H9 (cell line): ENCODE measurements around the gene ACMSD. TPM values are rescaled to one million over a fixed set of nuclear protein-coding genes. Genes with fewer than 3 reads are reported as not detected.
"Not testable (repeated sequence)": the region's sequence is repeated elsewhere in the genome, so short reads cannot be mapped to it uniquely, and the experiment has no call there.

Experiments used
- DNase-seq: peaks from one replicate; pipeline ENCODE4 v3.0.0-alpha.2; 2017
- H2AFZ ChIP-seq: one replicate; pipeline ENCODE4 v1.6.1; 2013; ENCODE audit warnings: mild to moderate bottlenecking, low read length, control low read depth, moderate library complexity
- H2AK5ac ChIP-seq: 2 replicates; pipeline ENCODE4 v1.6.1; 2013; ENCODE audit warnings: low read length, control low read depth, mixed read lengths; ENCODE audit not compliant: insufficient read length
- H2BK120ac ChIP-seq: one replicate; pipeline ENCODE4 v1.6.1; 2013; ENCODE audit warnings: low read depth, mild to moderate bottlenecking, low read length, control low read depth, inconsistent platforms; ENCODE audit not compliant: poor library complexity, severe bottlenecking
- H2BK12ac ChIP-seq: 2 replicates; pipeline ENCODE4 v1.6.1; 2013; ENCODE audit warnings: low read length, control low read depth, mixed read lengths, low read depth; ENCODE audit not compliant: insufficient read length
- H2BK15ac ChIP-seq: 2 replicates; pipeline ENCODE4 v1.6.1; 2013; ENCODE audit warnings: low read depth, low read length, control low read depth
- H2BK20ac ChIP-seq: one replicate; pipeline ENCODE4 v1.6.1; 2013; ENCODE audit warnings: low read depth, mild to moderate bottlenecking, low read length, control low read depth, inconsistent platforms; ENCODE audit not compliant: poor library complexity, severe bottlenecking
- H2BK5ac ChIP-seq: 2 replicates; pipeline ENCODE4 v1.6.1; 2013; ENCODE audit warnings: low read length, control low read depth, mixed read lengths; ENCODE audit not compliant: insufficient read length
- H3K14ac ChIP-seq: 2 replicates; pipeline ENCODE4 v1.6.1; 2013; ENCODE audit warnings: low read length, control low read depth; ENCODE audit not compliant: insufficient read depth
- H3K18ac ChIP-seq: 2 replicates; pipeline ENCODE4 v1.6.1; 2013; ENCODE audit warnings: low read depth, mild to moderate bottlenecking, mixed read lengths, low read length, control low read depth; ENCODE audit not compliant: insufficient read length
- H3K23ac ChIP-seq: 2 replicates; pipeline ENCODE4 v1.6.1; 2013; ENCODE audit warnings: low read length, control low read depth, mixed read lengths, low read depth; ENCODE audit not compliant: insufficient read length
- H3K23me2 ChIP-seq: 2 replicates; pipeline ENCODE4 v1.6.1; 2013; ENCODE audit warnings: low read depth, mild to moderate bottlenecking, mixed read lengths, low read length, control low read depth; ENCODE audit not compliant: insufficient read length, poor library complexity, severe bottlenecking
- H3K27ac ChIP-seq: 2 replicates; pipeline ENCODE4 v1.5.1; 2013; ENCODE audit warnings: low read length, control low read depth, mixed read lengths, low read depth; ENCODE audit not compliant: insufficient read length
- H3K27me3 ChIP-seq: 2 replicates; pipeline ENCODE4 v1.6.1; 2013; ENCODE audit warnings: low read length, control low read depth, inconsistent platforms; ENCODE audit not compliant: insufficient read depth
- H3K4ac ChIP-seq: 2 replicates; pipeline ENCODE4 v1.6.1; 2013; ENCODE audit warnings: low read depth, mild to moderate bottlenecking, control low read depth, inconsistent platforms, low read length, moderate library complexity
- H3K4me1 ChIP-seq: 2 replicates; pipeline ENCODE4 v1.6.1; 2013; ENCODE audit warnings: low read length, control low read depth, inconsistent platforms; ENCODE audit not compliant: insufficient read depth
- H3K4me2 ChIP-seq: 2 replicates; pipeline ENCODE4 v1.6.1; 2013; ENCODE audit warnings: low read length, control low read depth, mixed read lengths; ENCODE audit not compliant: insufficient read length, insufficient read depth
- H3K56ac ChIP-seq: 2 replicates; pipeline ENCODE4 v1.6.1; 2013; ENCODE audit warnings: low read depth, mild to moderate bottlenecking, mixed read lengths, low read length, control low read depth; ENCODE audit not compliant: insufficient read length
- H3K79me1 ChIP-seq: 2 replicates; pipeline ENCODE4 v1.6.1; 2013; ENCODE audit warnings: low read depth, mild to moderate bottlenecking, moderate library complexity, low read length, control low read depth, inconsistent platforms; ENCODE audit not compliant: insufficient read depth, poor library complexity, severe bottlenecking
- H3K79me2 ChIP-seq: 2 replicates; pipeline ENCODE4 v1.6.1; 2013; ENCODE audit warnings: low read length, control low read depth, inconsistent platforms; ENCODE audit not compliant: insufficient read depth
- H3K9ac ChIP-seq: 2 replicates; pipeline ENCODE4 v1.6.1; 2013; ENCODE audit warnings: low read length, control low read depth, mixed read lengths; ENCODE audit not compliant: insufficient read length; ENCODE audit errors: extremely low read depth
- H3K9me3 ChIP-seq: one replicate; pipeline ENCODE4 v1.6.1; 2013; ENCODE audit warnings: low read depth, low read length, inconsistent platforms; ENCODE audit not compliant: control insufficient read depth
- H3T11ph ChIP-seq: one replicate; pipeline ENCODE4 v1.6.1; 2013; ENCODE audit warnings: mild to moderate bottlenecking, low read length, control low read depth, inconsistent platforms
- H4K20me1 ChIP-seq: one replicate; pipeline ENCODE4 v1.6.1; 2013; ENCODE audit not compliant: control insufficient read depth, insufficient read length, insufficient read depth
- H4K5ac ChIP-seq: 2 replicates; pipeline ENCODE4 v1.6.1; 2013; ENCODE audit warnings: low read depth, mild to moderate bottlenecking, mixed read lengths, low read length, control low read depth; ENCODE audit not compliant: insufficient read length
- H4K8ac ChIP-seq: replicated peaks from 2 replicates; pipeline ENCODE4 v1.6.1; 2013; ENCODE audit warnings: low read length, control low read depth, mixed read lengths, low read depth; ENCODE audit not compliant: insufficient read length
- H4K91ac ChIP-seq: 2 replicates; pipeline ENCODE4 v1.6.1; 2013; ENCODE audit warnings: low read depth, mild to moderate bottlenecking, moderate library complexity, mixed read lengths, low read length, control low read depth; ENCODE audit not compliant: insufficient read length
- H3K27ac Mint-ChIP-seq, 3 experiments: 2 replicates in 2 of 3; 3 replicates in 1 of 3; pipeline ENCODE4 v1.8.0; 2020 to 2021; ENCODE audit warnings: mixed read lengths in 3 of 3, mild to moderate bottlenecking in 1 of 3, moderate library complexity in 1 of 3
- H3K27me3 Mint-ChIP-seq: 2 replicates; pipeline ENCODE4 v1.8.0; 2021; ENCODE audit warnings: low read depth, mild to moderate bottlenecking, moderate library complexity, mixed read lengths
- H3K36me3 Mint-ChIP-seq, 3 experiments: 2 replicates in 2 of 3; 3 replicates in 1 of 3; pipeline ENCODE4 v1.8.0; 2020 to 2021; ENCODE audit warnings: low read depth in 3 of 3, mixed read lengths in 3 of 3; ENCODE audit not compliant: insufficient read depth in 1 of 3
- H3K4me1 Mint-ChIP-seq, 2 experiments: 2 replicates each; pipeline ENCODE4 v1.8.0; 2020; ENCODE audit warnings: mixed read lengths in 2 of 2
- H3K4me3 Mint-ChIP-seq, 2 experiments: 2 replicates in 1 of 2; 3 replicates in 1 of 2; pipeline ENCODE4 v1.8.0; 2020 to 2021; ENCODE audit warnings: mild to moderate bottlenecking in 2 of 2, mixed read lengths in 2 of 2, moderate library complexity in 1 of 2
- H3K9me3 Mint-ChIP-seq, 2 experiments: 2 replicates in 1 of 2; 3 replicates in 1 of 2; pipeline ENCODE4 v1.8.0; 2020; ENCODE audit warnings: mild to moderate bottlenecking in 2 of 2, mixed read lengths in 2 of 2, moderate library complexity in 1 of 2
- CTCF ChIP-seq: fragments of 200-600 bp; sonication (generic); conservative IDR thresholded peaks from 3 replicates; pipeline ENCODE4 v1.8.0; 2021; ENCODE audit warnings: antibody characterized with exemption, mild to moderate bottlenecking
- WGBS: extraction: QIAGEN DNeasy Blood & Tissue Kit; methylation state at CpG from one replicate; pipeline ENCODE4 v1.1.7; 2013; ENCODE audit warnings: missing lambda C conversion rate, low lambda C conversion rate, mixed read lengths; ENCODE audit not compliant: insufficient read length; ENCODE audit errors: extremely low coverage; 5-methylcytosine and 5-hydroxymethylcytosine counted together
- total RNA-seq: library from RNA; stranded (reverse); gene quantifications from 2 replicates; pipeline ENCODE4 v1.2.1, GENCODE V29; 2021

Gene ACMSD
- total RNA-seq, 1 experiment from 2014 or later: not detected

- no peaks in the 10 kb centered on the region; the same call in 1 of the 2 replicates for H3K27me3 Mint-ChIP-seq
- H3K4me3 Mint-ChIP-seq: no peak overlapping the region
- no peak overlapping the region for H3K18ac ChIP-seq
- H2BK120ac ChIP-seq: no peak overlapping the region
- H2BK12ac ChIP-seq: no peak overlapping the region
- no peak overlapping the region for H3T11ph ChIP-seq
- no peak for TF ChIP-seq CTCF
- H3K9ac ChIP-seq: no peak overlapping the region
- no CpG with 5 or more reads among the region's 2 CpGs for WGBS
- no peak overlapping the region for H3K27ac Mint-ChIP-seq
- no peaks in the 10 kb centered on the region for H3K79me2 ChIP-seq
- H2BK15ac ChIP-seq: no peak overlapping the region
- H2AK5ac ChIP-seq: no peak overlapping the region
- no peak overlapping the region for H3K4me2 ChIP-seq
- H3K9me3 ChIP-seq: peaks cover 5% of the 10 kb centered on the region
- no peak overlapping the region for H4K8ac ChIP-seq
- H3K79me1 ChIP-seq: no peaks in the 10 kb centered on the region
- H3K23ac ChIP-seq: no peak overlapping the region
- no peak overlapping the region for H4K91ac ChIP-seq
- H3K14ac ChIP-seq: no peak overlapping the region
- H3K27me3 ChIP-seq: no peaks in the 10 kb centered on the region
- no peak overlapping the region for H3K27ac ChIP-seq
- no peaks in the 10 kb centered on the region for H3K4me1 Mint-ChIP-seq
- H3K56ac ChIP-seq: no peak overlapping the region
- H3K4me1 ChIP-seq: no peaks in the 10 kb centered on the region
- no peak for DNase-seq
- H2AFZ ChIP-seq: no peak overlapping the region
- H3K23me2 ChIP-seq: no peaks in the 10 kb centered on the region
- H3K9me3 Mint-ChIP-seq: peaks cover 19 to 22% of the 10 kb centered on the region in 2 experiments
- H2BK5ac ChIP-seq: no peak overlapping the region
- H2BK20ac ChIP-seq: no peak overlapping the region
- no peak overlapping the region for H3K4ac ChIP-seq
- H4K5ac ChIP-seq: no peak overlapping the region
- peaks cover 6 to 13% (median 7%) of the 10 kb centered on the region in 3 experiments for H3K36me3 Mint-ChIP-seq
- no peaks in the 10 kb centered on the region for H4K20me1 ChIP-seq
These were observed 38.1 kb upstream of the ACMSD start for GRCh38 chr2:134800341-134800740.

GRCh38 chr2:134803609-134804405 lies 34.6 kb upstream of the ACMSD start:
- DNase-seq, H4K20me1 ChIP-seq, H3K4me1 Mint-ChIP-seq, H4K5ac ChIP-seq, H3K4me1 ChIP-seq, H3K18ac ChIP-seq, H3K4me3 Mint-ChIP-seq, H2BK15ac ChIP-seq, H3K23ac ChIP-seq, H3K27me3 Mint-ChIP-seq, H3K79me2 ChIP-seq, H3K14ac ChIP-seq, H3K79me1 ChIP-seq, H3K27me3 ChIP-seq, H3K27ac Mint-ChIP-seq, H2BK12ac ChIP-seq, H3K9me3 ChIP-seq, H4K8ac ChIP-seq, H2AFZ ChIP-seq, H2AK5ac ChIP-seq, H3K23me2 ChIP-seq, H2BK120ac ChIP-seq, H3K9ac ChIP-seq, H3K4ac ChIP-seq, H3K27ac ChIP-seq, H2BK5ac ChIP-seq, H3K4me2 ChIP-seq, H3K56ac ChIP-seq, H2BK20ac ChIP-seq, H4K91ac ChIP-seq, H3T11ph ChIP-seq: not testable (repeated sequence)
- WGBS: no CpG with 5 or more reads among the region's 13 CpGs
- peaks cover 19 to 31% of the 10 kb centered on the region in 2 experiments for H3K9me3 Mint-ChIP-seq
- peaks cover 6 to 13% (median 6%) of the 10 kb centered on the region in 3 experiments for H3K36me3 Mint-ChIP-seq
